ENCODE results near the gene VPS50. TPM values are rescaled to one million over a fixed set of nuclear protein-coding genes. Genes with fewer than 3 reads are reported as not detected.

VPS50 gene
- total RNA-seq, 1 experiment from 2014 or later: 13.6 TPM

DNA sequence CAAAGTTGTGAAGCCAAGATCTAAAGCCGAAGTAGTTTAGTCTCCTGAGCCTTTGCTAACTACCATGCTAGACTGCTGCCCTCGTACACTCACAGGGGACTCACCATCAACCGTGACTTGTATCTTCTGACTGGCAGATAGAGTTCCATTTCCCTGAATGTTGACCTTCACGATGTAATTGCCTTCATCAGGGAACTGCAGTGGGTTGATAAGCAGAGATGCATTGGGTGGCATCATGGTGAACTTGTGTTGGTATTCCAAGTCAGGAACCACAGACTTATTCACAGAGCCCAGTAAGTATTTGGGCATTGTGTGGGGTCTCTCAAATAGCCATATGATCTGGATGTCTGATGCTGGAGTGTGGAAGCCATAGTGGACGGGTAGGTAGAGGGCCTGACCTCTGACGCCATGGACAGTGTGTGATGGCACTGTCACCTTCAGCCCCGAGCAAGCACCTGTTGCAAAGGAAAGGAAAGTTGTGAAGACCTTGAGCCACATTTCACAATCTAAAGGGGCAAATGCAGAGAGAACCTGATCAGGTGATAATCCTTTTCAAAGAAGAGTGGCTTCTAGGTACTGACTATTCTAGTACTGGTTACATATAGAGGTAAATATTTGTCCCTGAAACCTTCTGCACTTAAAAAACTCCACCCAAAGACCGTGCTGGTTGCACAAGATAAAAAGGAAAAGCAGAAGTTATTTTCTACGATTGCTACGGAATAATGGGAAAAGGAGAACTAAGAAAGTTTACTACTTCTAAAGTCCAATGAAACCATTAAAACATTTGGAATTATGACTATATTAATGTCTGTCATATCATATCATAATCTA is 13.0 kb upstream of the VPS50 start:
- no peak for TF ChIP-seq CTCF (conservative IDR thresholded peaks at IDR 0.05)
- no peak overlapping the region for H4K5ac ChIP-seq (ENCODE audit: insufficient read length, low read depth, low read length)
- no peak overlapping the region for H3K9ac ChIP-seq (ENCODE audit: extremely low read depth, insufficient read length, low read length)
- WGBS (ENCODE audit: extremely low coverage, insufficient read length, low lambda C conversion rate): no CpG with 5 or more reads among the region's 10 CpGs
- H3K79me2 ChIP-seq (ENCODE audit: insufficient read depth, low read length): no peaks in the 10 kb centered on the region
- H2AK5ac ChIP-seq (ENCODE audit: insufficient read length, low read length): no peak overlapping the region
- no peak overlapping the region for H2BK5ac ChIP-seq (ENCODE audit: insufficient read length, low read length)
- no peak overlapping the region for H3T11ph ChIP-seq (ENCODE audit: low read length)
- H2BK120ac ChIP-seq (ENCODE audit: low read depth, low read length, poor library complexity, severe bottlenecking): no peak overlapping the region
- H3K18ac ChIP-seq (ENCODE audit: insufficient read length, low read depth, low read length): no peak overlapping the region
- H3K4me3 Mint-ChIP-seq: no peak overlapping the region
- H3K9me3 ChIP-seq (ENCODE audit: control insufficient read depth, low read depth, low read length): no peaks in the 10 kb centered on the region
- H3K9me3 Mint-ChIP-seq: no peaks in the 10 kb centered on the region
- no peak overlapping the region for H3K14ac ChIP-seq (ENCODE audit: insufficient read depth, low read length)
- no peaks in the 10 kb centered on the region; the same call in 1 of the 2 replicates for H3K27me3 ChIP-seq (ENCODE audit: insufficient read depth, low read length)
- H2BK12ac ChIP-seq (ENCODE audit: insufficient read length, low read depth, low read length): no peak overlapping the region
- no peak overlapping the region for H3K4ac ChIP-seq (ENCODE audit: low read depth, low read length)
- no peaks in the 10 kb centered on the region for H3K4me1 Mint-ChIP-seq
- no peak overlapping the region for H2BK15ac ChIP-seq (ENCODE audit: low read depth, low read length)
- peaks cover 8% of the 10 kb centered on the region for H3K27me3 Mint-ChIP-seq (ENCODE audit: low read depth)
- H3K23ac ChIP-seq (ENCODE audit: insufficient read length, low read depth, low read length): no peak overlapping the region
- no peaks in the 10 kb centered on the region for H3K79me1 ChIP-seq (ENCODE audit: insufficient read depth, low read depth, low read length, poor library complexity, severe bottlenecking)
- no peaks in the 10 kb centered on the region for H3K36me3 Mint-ChIP-seq (ENCODE audit: insufficient read depth in 1 of 3, low read depth in 3 of 3)
- H3K27ac ChIP-seq (ENCODE audit: insufficient read length, low read depth, low read length): no peak overlapping the region
- DNase-seq: no peak
- H3K56ac ChIP-seq (ENCODE audit: insufficient read length, low read depth, low read length): no peak overlapping the region
- H2BK20ac ChIP-seq (ENCODE audit: low read depth, low read length, poor library complexity, severe bottlenecking): no peak overlapping the region
- H4K20me1 ChIP-seq (ENCODE audit: control insufficient read depth, insufficient read depth, insufficient read length): no peaks in the 10 kb centered on the region
- H3K4me1 ChIP-seq (ENCODE audit: insufficient read depth, low read length): no peaks in the 10 kb centered on the region
- H2AFZ ChIP-seq (ENCODE audit: low read length): no peak overlapping the region
- no peak overlapping the region for H3K27ac Mint-ChIP-seq
- no peak overlapping the region for H4K91ac ChIP-seq (ENCODE audit: insufficient read length, low read depth, low read length)
- no peak overlapping the region for H3K4me2 ChIP-seq (ENCODE audit: insufficient read depth, insufficient read length, low read length)
- no peaks in the 10 kb centered on the region for H3K23me2 ChIP-seq (ENCODE audit: insufficient read length, low read depth, low read length, poor library complexity, severe bottlenecking)
- H4K8ac ChIP-seq (replicated peaks; ENCODE audit: insufficient read length, low read depth, low read length): no peak overlapping the region
